CD14-positive monocyte (primary cell): Measurements from ENCODE around the gene EPHA1. TPM values are rescaled to one million over a fixed set of nuclear protein-coding genes. Genes with fewer than 3 reads are reported as not detected.

Experiments used
- DNase-seq, 3 donors: peaks; one replicate each; pipeline ENCODE4 v3.0.0-alpha.2; 2011 to 2022
- H2AFZ ChIP-seq: 2 replicates; pipeline ENCODE4 v1.6.0; 2012; ENCODE audit warnings: mild to moderate bottlenecking, low read depth, low read length, inconsistent platforms; ENCODE audit not compliant: insufficient read depth, poor library complexity, severe bottlenecking
- H3K27ac ChIP-seq, 2 donors: 1 replicate in 1 of 2; 2 replicates in 1 of 2; pipeline ENCODE4 v1.5.1; 2012 to 2013; ENCODE audit warnings: low read length in 2 of 2, control low read depth in 1 of 2, inconsistent platforms in 1 of 2, low read depth in 1 of 2, mild to moderate bottlenecking in 1 of 2
- H3K27me3 ChIP-seq, 2 donors: one replicate each; pipeline versions ENCODE4 v1.6.0 to v1.6.1; 2011 to 2013; ENCODE audit warnings: low read length in 2 of 2; ENCODE audit not compliant: control insufficient read depth in 2 of 2, insufficient read depth in 2 of 2
- H3K36me3 ChIP-seq, 2 donors: replicated peaks in 1 of 2; 1 replicate in 1 of 2; 2 replicates in 1 of 2; pipeline versions ENCODE4 v1.5.1 to v1.6.1; 2012 to 2013; ENCODE audit warnings: low read length in 2 of 2, control low read depth in 1 of 2, inconsistent platforms in 1 of 2, mild to moderate bottlenecking in 1 of 2; ENCODE audit not compliant: insufficient read depth in 2 of 2, control insufficient read depth in 1 of 2
- H3K4me1 ChIP-seq, 2 donors: 1 replicate in 1 of 2; 2 replicates in 1 of 2; pipeline versions ENCODE4 v1.5.1 to v1.6.1; 2012 to 2013; ENCODE audit warnings: low read length in 2 of 2, control low read depth in 1 of 2, inconsistent platforms in 1 of 2, mild to moderate bottlenecking in 1 of 2, moderate library complexity in 1 of 2; ENCODE audit not compliant: insufficient read depth in 2 of 2, control insufficient read depth in 1 of 2
- H3K4me2 ChIP-seq: replicated peaks from 2 replicates; pipeline ENCODE3; 2012; ENCODE audit warnings: low read length, moderate library complexity, mild to moderate bottlenecking; ENCODE audit not compliant: poor library complexity, severe bottlenecking; ENCODE audit errors: extremely low read depth
- H3K4me3 ChIP-seq, 3 experiments: fragments of 200-600 bp in 1 of 3; sonication (generic) in 1 of 3; replicated peaks in 1 of 3; 1 replicate in 2 of 3; 2 replicates in 1 of 3; pipeline ENCODE4 v1.5.1; 2011 to 2013; ENCODE audit warnings: low read length in 3 of 3, mild to moderate bottlenecking in 3 of 3, control low read depth in 2 of 3, low read depth in 2 of 3, inconsistent platforms in 1 of 3, moderate library complexity in 1 of 3
- H3K79me2 ChIP-seq: 2 replicates; pipeline ENCODE4 v1.6.0; 2012; ENCODE audit warnings: mild to moderate bottlenecking, control low read depth, inconsistent platforms, low read length, moderate library complexity; ENCODE audit not compliant: insufficient read depth
- H3K9ac ChIP-seq: 2 replicates; pipeline ENCODE4 v1.6.0; 2017; ENCODE audit warnings: low read length, mild to moderate bottlenecking; ENCODE audit not compliant: insufficient read depth, poor library complexity, severe bottlenecking
- H3K9me3 ChIP-seq, 2 donors: replicated peaks in 1 of 2; 1 replicate in 1 of 2; 2 replicates in 1 of 2; pipeline versions ENCODE4 v1.5.1 to v1.6.1; 2012 to 2013; ENCODE audit warnings: low read length in 2 of 2, control low read depth in 1 of 2; ENCODE audit not compliant: control insufficient read depth in 1 of 2, insufficient read depth in 1 of 2
- H4K20me1 ChIP-seq: 2 replicates; pipeline ENCODE4 v1.6.0; 2012; ENCODE audit warnings: mild to moderate bottlenecking, low read length, control low read depth, moderate library complexity; ENCODE audit not compliant: insufficient read depth
- H3K27ac Mint-ChIP-seq, 7 donors: one replicate each; pipeline ENCODE4 v1.8.0; 2020; ENCODE audit warnings: mild to moderate bottlenecking in 7 of 7, mixed read lengths in 7 of 7, moderate library complexity in 6 of 7, inconsistent platforms in 2 of 7
- H3K27me3 Mint-ChIP-seq, 3 donors: one replicate each; pipeline ENCODE4 v1.8.0; 2021 to 2022; ENCODE audit warnings: low read depth in 3 of 3, mild to moderate bottlenecking in 3 of 3, mixed read lengths in 3 of 3, moderate library complexity in 3 of 3, inconsistent platforms in 1 of 3
- H3K36me3 Mint-ChIP-seq, 2 donors: one replicate each; pipeline ENCODE4 v1.8.0; 2020; ENCODE audit warnings: mixed read lengths in 2 of 2, inconsistent platforms in 1 of 2, mild to moderate bottlenecking in 1 of 2
- H3K4me1 Mint-ChIP-seq: one replicate; pipeline ENCODE4 v1.8.0; 2020; ENCODE audit warnings: mild to moderate bottlenecking, mixed read lengths
- H3K4me3 Mint-ChIP-seq, 2 donors: one replicate each; pipeline ENCODE4 v1.8.0; 2020; ENCODE audit warnings: mild to moderate bottlenecking in 2 of 2, mixed read lengths in 2 of 2, moderate library complexity in 1 of 2
- H3K9me3 Mint-ChIP-seq, 7 donors: one replicate each; pipeline ENCODE4 v1.8.0; 2020 to 2022; ENCODE audit warnings: mixed read lengths in 7 of 7, mild to moderate bottlenecking in 6 of 7, moderate library complexity in 6 of 7, inconsistent platforms in 2 of 7
- WGBS: methylation state at CpG from one replicate; pipeline ENCODE4 v1.1.5; 2013; ENCODE audit warnings: missing lambda C conversion rate; ENCODE audit not compliant: insufficient coverage; 5-methylcytosine and 5-hydroxymethylcytosine counted together
- intact Hi-C, 2 donors: fragments of 100-400 bp; cut with micrococcal nuclease; formaldehyde crosslinking; loops; one replicate each; pipeline versions ENCODE4 v1.15.0 to v1.15.1; 2023
- polyA plus RNA-seq, 3 donors: library from polyadenylated mRNA; depleted of rRNA in 1 of 3; unstranded in 2 of 3; stranded (reverse) in 1 of 3; fragments of 300-500 nt in 2 of 3; fragments of >200 nt in 1 of 3; fragmentation: Illumina TruSeq in 2 of 3; gene quantifications; 1 replicate in 2 of 3; 2 replicates in 1 of 3; pipeline ENCODE4 v1.2.3, GENCODE V29; 2012 to 2021
- TF ChIP-seq, protein P1 (sequence below): fragments of 200-600 bp; IDR thresholded peaks from one replicate; pipeline ENCODE4 v1.8.0; 2022; ENCODE audit warnings: antibody characterized with exemption, mild to moderate bottlenecking

Gene EPHA1
- polyA plus RNA-seq, 3 donors = 0.50 to 0.95 TPM; not detected in 1

DNA sequence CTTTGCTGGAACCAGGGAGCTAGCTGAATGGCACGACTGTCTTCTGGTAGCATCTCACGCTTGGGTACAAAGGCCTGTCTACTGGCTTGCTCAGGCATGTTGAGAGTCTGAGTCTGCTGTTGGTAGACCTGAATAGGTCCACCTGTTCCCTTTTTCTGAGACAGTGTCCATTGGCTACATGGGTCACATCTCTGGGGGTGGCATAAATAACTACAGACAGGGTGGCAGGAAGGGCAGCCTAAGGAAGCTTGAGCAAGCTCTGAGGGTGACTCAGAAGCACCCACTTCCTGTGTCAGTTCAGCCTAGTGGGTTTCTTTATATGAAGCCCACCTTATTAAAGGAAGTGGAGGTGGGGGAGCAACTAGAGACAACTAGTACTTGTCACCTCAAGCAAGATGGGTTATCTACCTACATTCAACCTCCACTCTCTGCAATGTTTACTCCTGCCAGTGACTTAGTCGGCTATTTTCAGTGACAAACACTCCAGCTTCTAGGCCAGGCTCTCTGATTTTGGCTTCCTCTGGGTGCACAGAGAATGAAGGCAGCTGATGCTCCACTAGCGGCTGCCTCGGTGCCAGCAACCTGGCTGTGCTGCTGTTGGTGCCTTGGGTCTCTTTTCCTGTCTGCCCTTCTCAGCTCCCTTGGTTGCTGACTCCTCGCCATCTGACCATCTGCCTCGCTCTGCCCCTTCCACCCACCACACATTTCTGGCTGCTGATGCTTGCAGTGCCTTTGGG is 33.2 kb downstream of the EPHA1 start:
- Histone ChIP-seq H3K79me2 (peaks cover 46% of the 10 kb centered on the region), H2AFZ (no peak overlapping the region), H4K20me1 (no peaks in the 10 kb centered on the region), H3K9ac (peak overlapping the region; percentile 52), H3K4me1 (peaks cover 85 to 87% of the 10 kb centered on the region in 2 donors), H3K36me3 (no peaks in the 10 kb centered on the region), H3K27me3 (no peaks in the 10 kb centered on the region), H3K27ac (peak overlapping the region; percentile 94 to 99), H3K4me2 (peak overlapping the region; percentile 75), H3K9me3 (no peaks in the 10 kb centered on the region), H3K4me3 (peak overlapping the region in 2 of 3 experiments; percentile 31 to 71)
- peaks cover 0 to 6% of the 10 kb centered on the region in 2 donors for H3K36me3 Mint-ChIP-seq
- H3K4me1 Mint-ChIP-seq = peaks cover 85% of the 10 kb centered on the region
- peak; percentile 86 to 95 (median 87) for DNase-seq
- 6% methylated on average over 4 of the region's 7 CpGs for WGBS
- intact Hi-C loops = loop anchor here (2.0 to 10.0 kb wide), 2 partner anchors 87 to 91 kb away; partner anchors contain the start of genes CASP2 (in 2 of the 2) and TMEM139 (in 1 of the 2)
- peaks cover 0 to 5% (median 0%) of the 10 kb centered on the region in 3 donors for H3K27me3 Mint-ChIP-seq
- TF ChIP-seq, protein P1, sequence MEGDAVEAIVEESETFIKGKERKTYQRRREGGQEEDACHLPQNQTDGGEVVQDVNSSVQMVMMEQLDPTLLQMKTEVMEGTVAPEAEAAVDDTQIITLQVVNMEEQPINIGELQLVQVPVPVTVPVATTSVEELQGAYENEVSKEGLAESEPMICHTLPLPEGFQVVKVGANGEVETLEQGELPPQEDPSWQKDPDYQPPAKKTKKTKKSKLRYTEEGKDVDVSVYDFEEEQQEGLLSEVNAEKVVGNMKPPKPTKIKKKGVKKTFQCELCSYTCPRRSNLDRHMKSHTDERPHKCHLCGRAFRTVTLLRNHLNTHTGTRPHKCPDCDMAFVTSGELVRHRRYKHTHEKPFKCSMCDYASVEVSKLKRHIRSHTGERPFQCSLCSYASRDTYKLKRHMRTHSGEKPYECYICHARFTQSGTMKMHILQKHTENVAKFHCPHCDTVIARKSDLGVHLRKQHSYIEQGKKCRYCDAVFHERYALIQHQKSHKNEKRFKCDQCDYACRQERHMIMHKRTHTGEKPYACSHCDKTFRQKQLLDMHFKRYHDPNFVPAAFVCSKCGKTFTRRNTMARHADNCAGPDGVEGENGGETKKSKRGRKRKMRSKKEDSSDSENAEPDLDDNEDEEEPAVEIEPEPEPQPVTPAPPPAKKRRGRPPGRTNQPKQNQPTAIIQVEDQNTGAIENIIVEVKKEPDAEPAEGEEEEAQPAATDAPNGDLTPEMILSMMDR = no peak
- H3K27ac Mint-ChIP-seq = peak overlapping the region; percentile 94 to 99 (median 97)
- peaks cover 0 to 2% (median 0%) of the 10 kb centered on the region in 7 donors for H3K9me3 Mint-ChIP-seq
- H3K4me3 Mint-ChIP-seq = peak overlapping the region; percentile 64 to 81

DNA sequence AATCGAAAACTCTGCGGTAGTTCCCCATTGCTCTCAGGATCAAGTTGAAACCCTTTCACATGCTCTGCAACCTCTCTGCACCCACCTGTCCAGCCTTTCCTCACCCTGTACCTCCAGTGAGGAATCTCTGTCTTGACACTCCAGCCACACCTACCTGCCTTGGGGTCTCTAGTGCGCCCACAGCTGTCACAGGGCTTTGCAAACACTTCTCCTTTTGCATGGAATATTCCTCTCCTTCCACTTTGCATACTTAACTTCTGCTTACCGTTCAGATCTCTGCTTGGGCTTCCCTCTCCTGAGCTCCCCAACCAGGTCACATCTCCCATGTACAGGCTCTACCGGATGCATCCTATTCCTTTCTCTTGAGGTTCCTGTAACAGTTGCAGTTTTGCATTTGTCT is 34.1 kb downstream of the EPHA1 start:
- Histone ChIP-seq H2AFZ (no peak overlapping the region), H4K20me1 (no peaks in the 10 kb centered on the region), H3K27me3 (no peaks in the 10 kb centered on the region), H3K9me3 (no peaks in the 10 kb centered on the region), H3K27ac (peak overlapping the region; percentile 94 to 99), H3K79me2 (peaks cover 37% of the 10 kb centered on the region), H3K4me3 (peak overlapping the region in 2 of 3 experiments; percentile 31 to 71), H3K4me1 (peaks cover 81 to 83% of the 10 kb centered on the region in 2 donors), H3K9ac (peak overlapping the region; percentile 52), H3K4me2 (peak overlapping the region; percentile 75), H3K36me3 (no peaks in the 10 kb centered on the region)
- peaks cover 0 to 6% of the 10 kb centered on the region in 2 donors for H3K36me3 Mint-ChIP-seq
- intact Hi-C loops = loop anchor here (2.0 to 10.0 kb wide), 2 partner anchors 86 to 90 kb away; partner anchors contain the start of genes CASP2 (in 2 of the 2) and TMEM139 (in 1 of the 2)
- H3K27ac Mint-ChIP-seq = peak overlapping the region; percentile 94 to 99 (median 97)
- H3K27me3 Mint-ChIP-seq = peaks cover 0 to 5% (median 0%) of the 10 kb centered on the region in 3 donors
- 4% methylated on average over 4 of the region's 5 CpGs for WGBS
- peaks cover 81% of the 10 kb centered on the region for H3K4me1 Mint-ChIP-seq
- DNase-seq = peak; percentile 44 to 64 (median 56)
- H3K9me3 Mint-ChIP-seq = peaks cover 0 to 2% (median 0%) of the 10 kb centered on the region in 7 donors
- peak overlapping the region; percentile 64 to 81 for H3K4me3 Mint-ChIP-seq
- TF ChIP-seq, protein P1 = no peak
